ENCODE results near the gene ZRANB1. TPM values are rescaled to one million over a fixed set of nuclear protein-coding genes. Genes with fewer than 3 reads are reported as not detected.
A peak's percentile ranks its signal among the peaks of the same experiment; 100 is the strongest.

The ZRANB1 gene
- total RNA-seq, 1 donor from 2014 or later: 24.7 TPM

GRCh38 chr10:125023255-125023654, 81.3 kb downstream of the ZRANB1 start:
- Histone ChIP-seq H3K27ac (peak overlapping the region; percentile 58 to 90), H3K4me3 (peak overlapping the region in 1 of 2 donors; percentile 41), H3K4me1 (peaks cover 30 to 80% of the 10 kb centered on the region in 2 donors), H3K36me3 (peaks cover 4 to 15% of the 10 kb centered on the region in 2 donors), H3K9me3 (no peaks in the 10 kb centered on the region), H3K27me3 (no peaks in the 10 kb centered on the region)
- intact Hi-C loops (cut with DNase I): no loop called here
- no peak for DNase-seq (ENCODE audit: low spot score in 2 of 2)
- TF ChIP-seq CTCF (IDR thresholded peaks at IDR 0.05): no peak

- H3K4me1 ChIP-seq: peaks cover 30 to 75% of the 10 kb centered on the region in 2 donors
Observed at GRCh38 chr10:125023862-125024496, 82.1 kb downstream of the ZRANB1 start.

GRCh38 chr10:125024497-125025234, 82.7 kb downstream of the ZRANB1 start:
- DNase-seq (ENCODE audit: low spot score in 2 of 2): no peak
- H3K27ac ChIP-seq: peak overlapping the region; percentile 43 to 73

More at GRCh38 chr10:125023862-125024496, 82.1 kb downstream of the ZRANB1 start:
- Histone ChIP-seq H3K4me3 (peak overlapping the region in 1 of 2 donors; percentile 41), H3K27me3 (no peaks in the 10 kb centered on the region), H3K27ac (peak overlapping the region; percentile 73 to 90), H3K36me3 (peaks cover 4 to 15% of the 10 kb centered on the region in 2 donors), H3K9me3 (no peaks in the 10 kb centered on the region)
- no peak for DNase-seq (ENCODE audit: low spot score in 2 of 2)
- no peak for TF ChIP-seq CTCF (IDR thresholded peaks at IDR 0.05)
- intact Hi-C loops (cut with DNase I): no loop called here

GRCh38 chr10:125025341-125025740, 83.4 kb downstream of the ZRANB1 start:
- intact Hi-C loops (cut with DNase I): no loop called here
- Histone ChIP-seq H3K27me3 (no peaks in the 10 kb centered on the region), H3K4me3 (no peak overlapping the region), H3K9me3 (no peaks in the 10 kb centered on the region), H3K27ac (peak overlapping the region; percentile 67 to 73), H3K4me1 (peaks cover 30 to 71% of the 10 kb centered on the region in 2 donors), H3K36me3 (peaks cover 4 to 15% of the 10 kb centered on the region in 2 donors)
- TF ChIP-seq CTCF (IDR thresholded peaks at IDR 0.05): no peak
- DNase-seq (ENCODE audit: low spot score in 2 of 2): no peak

More at GRCh38 chr10:125024497-125025234, 82.7 kb downstream of the ZRANB1 start:
- H3K4me3 ChIP-seq: peak overlapping the region in 1 of 2 donors; percentile 41
- peaks cover 30 to 73% of the 10 kb centered on the region in 2 donors for H3K4me1 ChIP-seq
- no peak for TF ChIP-seq CTCF (IDR thresholded peaks at IDR 0.05)
- H3K9me3 ChIP-seq: no peaks in the 10 kb centered on the region
- intact Hi-C loops (cut with DNase I): no loop called here
- no peaks in the 10 kb centered on the region for H3K27me3 ChIP-seq
- peaks cover 4 to 15% of the 10 kb centered on the region in 2 donors for H3K36me3 ChIP-seq

GRCh38 chr10:125026036-125026931, 84.4 kb downstream of the ZRANB1 start:
- intact Hi-C loops (cut with DNase I): no loop called here
- no peak for DNase-seq (ENCODE audit: low spot score in 2 of 2)
- peaks cover 30 to 68% of the 10 kb centered on the region in 2 donors for H3K4me1 ChIP-seq
- no peak overlapping the region for H3K4me3 ChIP-seq
- peak overlapping the region; percentile 67 to 73 for H3K27ac ChIP-seq
- peaks cover 4 to 15% of the 10 kb centered on the region in 2 donors for H3K36me3 ChIP-seq
- H3K27me3 ChIP-seq: no peaks in the 10 kb centered on the region
- TF ChIP-seq CTCF (IDR thresholded peaks at IDR 0.05): no peak
- H3K9me3 ChIP-seq: no peaks in the 10 kb centered on the region

Data from ascending aorta (tissue), 2 donors.